OCI-LY7 (cell line): ENCODE results near the gene CHN1.

ENCODE experiments used
- CTCF ChIP-seq: fragments of 200-600 bp; sonication (generic); conservative IDR thresholded peaks from 2 replicates; pipeline ENCODE4 v1.5.1; 2014; ENCODE audit warnings: mild to moderate bottlenecking, antibody characterized with exemption, low read length, moderate library complexity, mixed read lengths
- EZH2phosphoT487 ChIP-seq: fragments of 200-600 bp; sonication (generic); IDR thresholded peaks from 2 replicates; pipeline ENCODE4 v1.6.1; 2018; ENCODE audit warnings: low read depth, borderline replicate concordance, mild to moderate bottlenecking, mixed run types, antibody characterized with exemption, low read length, moderate library complexity, mixed read lengths

GRCh38 chr2:174781298-174781697 is 223.9 kb downstream of the CHN1 start:
- TF ChIP-seq CTCF (no peak), EZH2phosphoT487 (no peak)
